Measurements from ENCODE around the gene ST7L.

Gene ST7L

GRCh38 chr1:112515311-112516009, 103.5 kb downstream of the ST7L start:
- DNase-seq (ENCODE audit: low read depth in 3 of 3), result no peak

DNA sequence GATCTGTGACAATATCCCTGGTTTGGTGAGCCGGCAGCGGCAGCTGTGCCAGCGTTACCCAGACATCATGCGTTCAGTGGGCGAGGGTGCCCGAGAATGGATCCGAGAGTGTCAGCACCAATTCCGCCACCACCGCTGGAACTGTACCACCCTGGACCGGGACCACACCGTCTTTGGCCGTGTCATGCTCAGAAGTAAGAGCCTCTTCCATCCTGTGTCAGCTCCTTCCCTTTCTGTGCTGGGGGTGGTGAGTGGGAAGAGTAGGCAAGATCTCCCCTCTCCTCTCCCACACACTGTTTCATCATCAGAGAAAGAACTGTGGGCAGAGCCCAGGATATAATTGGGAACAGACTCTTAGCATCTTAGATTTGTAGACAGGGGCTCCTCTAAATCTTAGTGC, 104.0 kb downstream of the ST7L start:
- DNase-seq (ENCODE audit: low read depth in 3 of 3), result no peak

DNA sequence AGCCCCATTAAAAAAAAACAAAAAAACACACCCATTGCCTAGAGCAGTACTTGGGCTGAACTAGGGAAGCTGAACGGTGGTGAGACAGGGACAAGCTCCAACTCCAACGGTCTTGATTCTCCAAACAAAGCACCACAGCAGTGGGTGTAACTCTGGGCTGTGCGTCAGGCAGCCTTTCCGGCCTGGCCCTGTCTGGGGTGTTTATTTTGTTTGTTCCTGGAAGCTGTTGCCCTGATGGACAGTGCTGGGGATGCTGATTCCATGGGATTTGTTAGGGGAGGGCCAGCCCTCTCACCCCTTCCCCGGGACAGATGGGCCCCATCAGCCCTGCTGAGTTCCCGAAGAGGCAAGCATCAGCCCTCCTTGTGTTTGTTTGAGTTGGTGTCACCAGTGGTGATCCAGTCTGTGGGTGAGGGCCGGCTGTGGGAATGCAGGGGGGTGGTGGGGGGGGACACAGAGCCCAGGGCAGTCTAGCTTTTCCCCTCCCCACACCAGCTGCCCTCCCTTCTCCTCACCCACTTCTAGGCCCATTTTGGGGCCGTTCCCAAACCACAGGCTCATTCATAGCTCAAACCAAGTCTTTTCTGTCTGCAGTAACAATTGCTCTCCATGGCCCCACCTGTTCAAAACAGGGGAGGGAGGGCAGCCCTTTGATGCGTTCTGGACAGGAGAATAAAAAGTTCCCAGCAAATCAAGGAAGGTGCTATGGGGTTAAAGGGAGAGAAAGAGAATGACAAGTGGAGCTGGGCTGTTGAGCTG, 105.7 kb downstream of the ST7L start:
- no peak for DNase-seq (ENCODE audit: low read depth in 3 of 3)

GRCh38 chr1:112511897-112512296, 107.0 kb downstream of the ST7L start:
- no peak for DNase-seq (ENCODE audit: low read depth in 3 of 3)

GRCh38 chr1:112510340-112510739, 108.6 kb downstream of the ST7L start:
- no peak for DNase-seq (ENCODE audit: low read depth in 3 of 3)

- no peak for DNase-seq (ENCODE audit: low read depth in 3 of 3)
Measured at GRCh38 chr1:112509660-112510178, 109.2 kb downstream of the ST7L start.

DNA sequence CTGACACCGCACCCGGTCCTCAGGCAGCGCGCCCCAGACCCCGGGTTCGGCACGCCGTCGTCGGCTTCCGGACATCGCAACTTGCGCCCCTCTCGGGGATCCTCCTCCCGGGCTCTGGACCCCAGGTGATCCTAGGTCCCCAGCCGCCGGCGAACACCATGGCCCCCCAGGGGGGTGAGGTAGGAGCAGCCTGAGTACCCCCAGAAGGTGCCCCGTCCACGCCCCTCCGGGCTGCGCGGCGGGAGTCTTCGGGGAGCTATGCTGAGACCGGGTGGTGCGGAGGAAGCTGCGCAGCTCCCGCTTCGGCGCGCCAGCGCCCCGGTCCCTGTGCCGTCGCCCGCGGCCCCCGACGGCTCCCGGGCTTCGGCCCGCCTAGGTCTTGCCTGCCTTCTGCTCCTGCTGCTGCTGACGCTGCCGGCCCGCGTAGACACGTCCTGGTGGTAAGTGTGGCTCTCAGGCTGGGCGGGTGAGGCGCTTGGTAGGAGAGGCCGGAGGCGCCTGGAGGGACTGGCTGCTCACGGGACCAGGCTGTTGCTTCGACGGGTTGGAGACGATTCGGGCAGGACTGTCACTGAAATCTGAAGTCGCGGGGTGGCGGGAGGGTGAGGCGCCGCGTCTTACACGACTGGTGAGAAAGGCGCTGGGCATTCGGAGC, 109.8 kb downstream of the ST7L start:
- DNase-seq (ENCODE audit: low read depth in 3 of 3), result peak in 1 of 3 experiments; percentile 12

- peak; percentile 17 to 29 (median 26) for DNase-seq (ENCODE audit: low read depth in 3 of 3)
Measured at GRCh38 chr1:112508278-112509004, 110.5 kb downstream of the ST7L start, which contains the start of gene WNT2B. Gene WNT2B, plus strand, starts transcription at chr1:112508965. Its CDS starts 298 bp downstream, at chr1:112509263.

- peak in 2 of 3 experiments; percentile 7 to 17 for DNase-seq (ENCODE audit: low read depth in 3 of 3)
Measured at GRCh38 chr1:112507921-112508277, 111.0 kb downstream of the ST7L start.

- no peak for DNase-seq (ENCODE audit: low read depth in 3 of 3)
Measured at GRCh38 chr1:112507336-112507735, 111.6 kb downstream of the ST7L start.

GRCh38 chr1:112506731-112507130, 112.2 kb downstream of the ST7L start:
- no peak for DNase-seq (ENCODE audit: low read depth in 3 of 3)

GRCh38 chr1:112506306-112506705, 112.6 kb downstream of the ST7L start:
- no peak for DNase-seq (ENCODE audit: low read depth in 3 of 3)

DNA sequence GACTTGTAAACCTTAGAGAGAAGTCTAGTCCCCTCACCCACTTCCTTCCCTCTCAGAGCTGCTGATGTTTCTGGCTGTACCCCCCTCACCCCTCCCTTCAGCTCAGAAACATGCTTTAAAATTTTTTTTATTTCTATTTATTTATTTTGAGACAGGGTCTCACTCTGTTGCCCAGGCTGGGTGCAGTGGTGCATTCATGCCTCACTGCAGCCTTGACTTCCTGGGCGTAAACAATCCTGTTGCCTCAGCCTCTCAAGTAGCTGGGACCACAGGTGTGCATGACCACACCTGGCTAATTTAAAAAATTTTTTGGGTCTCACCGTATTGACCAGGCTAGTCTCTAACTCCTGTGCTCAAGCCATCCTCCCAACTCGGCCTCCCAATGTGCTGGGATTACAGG, 113.1 kb downstream of the ST7L start:
- DNase-seq (ENCODE audit: low read depth in 3 of 3), result no peak

- no peak for DNase-seq (ENCODE audit: low read depth in 3 of 3)
Measured at GRCh38 chr1:112505400-112505785, 113.5 kb downstream of the ST7L start.

GRCh38 chr1:112504661-112505399, 114.1 kb downstream of the ST7L start:
- DNase-seq (ENCODE audit: low read depth in 3 of 3), result no peak

GRCh38 chr1:112504001-112504660, 114.8 kb downstream of the ST7L start:
- no peak for DNase-seq (ENCODE audit: low read depth in 3 of 3)

DNA sequence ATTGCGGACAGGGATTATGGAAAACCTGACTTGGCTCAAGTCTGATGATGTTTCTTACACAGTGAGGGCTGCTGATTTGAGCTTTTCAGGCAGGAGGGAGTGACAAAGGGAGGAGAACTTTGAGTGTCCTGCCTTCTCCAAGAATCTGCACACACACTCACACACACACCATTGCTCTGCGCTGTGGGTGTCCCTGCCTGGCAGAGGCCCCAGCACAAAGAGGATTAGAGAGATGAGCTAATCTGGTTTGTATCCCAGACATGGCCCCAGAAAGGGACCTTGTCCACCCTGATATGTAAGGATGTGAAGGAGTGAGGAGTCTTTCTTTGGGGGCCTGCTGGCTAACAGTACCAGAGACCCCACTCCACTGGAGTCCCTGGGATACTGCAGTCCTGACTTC, 116.1 kb downstream of the ST7L start:
- no peak for DNase-seq (ENCODE audit: low read depth in 3 of 3)

GRCh38 chr1:112501810-112502641, 116.9 kb downstream of the ST7L start:
- DNase-seq (ENCODE audit: low read depth in 3 of 3), result peak; percentile 27 to 38 (median 35)

DNA sequence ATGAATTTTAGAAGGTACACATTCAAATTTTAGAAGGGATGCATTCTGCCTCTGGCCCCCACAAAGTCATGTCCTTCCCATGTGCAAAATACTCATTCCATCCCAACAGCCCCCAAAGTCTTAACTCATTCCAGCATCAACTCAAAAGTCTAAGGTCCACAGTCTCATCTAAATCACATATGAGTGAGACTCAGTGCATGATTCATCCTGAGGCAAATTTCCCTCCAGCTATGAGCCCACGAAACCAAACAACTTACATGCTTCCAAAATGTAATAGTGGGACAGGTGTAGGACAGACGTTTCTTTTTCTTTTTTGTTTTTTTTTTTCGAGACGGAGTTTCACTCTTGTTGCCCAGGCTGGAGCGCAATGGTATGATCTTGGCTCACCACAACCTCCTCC, 122.7 kb downstream of the ST7L start:
- DNase-seq (ENCODE audit: low read depth in 3 of 3), result no peak

- no peak for DNase-seq (ENCODE audit: low read depth in 3 of 3)
Measured at GRCh38 chr1:112493351-112493750, 125.6 kb downstream of the ST7L start.

All from stimulated activated CD4-positive, alpha-beta T cell treated with anti-CD3 and anti-CD28 coated beads, TNF-alpha, amount 100 ng/mL, for 4 hours (primary cell).